SK-N-SH treated with all-trans-retinoic acid at 6 μM for 48 hours (cell line): Measurements from ENCODE around the gene CPNE8.

ENCODE experiments used
- ATAC-seq: fragments of 200-7000 bp; cut with Tn5 transposase; 3 replicates; pipeline ENCODE4 v1.9.1; 2020; ENCODE audit warnings: mild to moderate bottlenecking, moderate library complexity
- BACH2 ChIP-seq: fragments of 250-450 bp; sonication (Bioruptor Pico); IDR thresholded peaks from 2 replicates; pipeline ENCODE4 v1.9.0; 2021; ENCODE audit warnings: mild to moderate bottlenecking, borderline replicate concordance
- CSDC2 ChIP-seq: fragments of 250-450 bp; sonication (Bioruptor Pico); IDR thresholded peaks from 2 replicates; pipeline ENCODE4 v1.5.0; 2020; ENCODE audit warnings: mild to moderate bottlenecking, moderate library complexity
- ESRRG ChIP-seq: fragments of 250-450 bp; sonication (Bioruptor Pico); IDR thresholded peaks from 2 replicates; pipeline ENCODE4 v1.6.1; 2021; ENCODE audit warnings: mild to moderate bottlenecking
- GLIS3 ChIP-seq: fragments of 250-450 bp; sonication (Bioruptor Pico); IDR thresholded peaks from 2 replicates; pipeline ENCODE4 v1.5.0; 2020; ENCODE audit warnings: mild to moderate bottlenecking, moderate library complexity
- ISL1 ChIP-seq: fragments of 250-450 bp; sonication (Bioruptor Pico); IDR thresholded peaks from 2 replicates; pipeline ENCODE4 v2.1.2; 2022; ENCODE audit warnings: mild to moderate bottlenecking, moderate library complexity
- OSR1 ChIP-seq: fragments of 250-450 bp; sonication (Bioruptor Pico); IDR thresholded peaks from 2 replicates; pipeline ENCODE4 v1.8.0; 2022; ENCODE audit warnings: moderate library complexity, mild to moderate bottlenecking, inconsistent platforms
- PPARA ChIP-seq: fragments of 250-450 bp; sonication (Bioruptor Pico); IDR thresholded peaks from 2 replicates; pipeline ENCODE4 v1.5.0; 2020; ENCODE audit warnings: mild to moderate bottlenecking, borderline replicate concordance
- SNAI2 ChIP-seq: fragments of 250-450 bp; sonication (Bioruptor Pico); IDR thresholded peaks from 2 replicates; pipeline ENCODE4 v1.5.0; 2020; ENCODE audit warnings: mild to moderate bottlenecking, moderate library complexity
- TCF4 ChIP-seq: fragments of 250-450 bp; sonication (Bioruptor Pico); IDR thresholded peaks from 2 replicates; pipeline ENCODE4 v1.8.0; 2021; ENCODE audit warnings: mild to moderate bottlenecking, moderate library complexity, borderline replicate concordance
- TOX ChIP-seq: fragments of 250-450 bp; sonication (Bioruptor Pico); IDR thresholded peaks from 2 replicates; pipeline ENCODE4 v1.8.0; 2021; ENCODE audit warnings: mild to moderate bottlenecking, moderate library complexity, borderline replicate concordance
- ZC3H10 ChIP-seq: fragments of 250-450 bp; sonication (Bioruptor Pico); IDR thresholded peaks from 2 replicates; pipeline ENCODE4 v1.5.1; 2021; ENCODE audit warnings: mild to moderate bottlenecking, moderate library complexity
- ZFP3 ChIP-seq: fragments of 250-450 bp; sonication (Bioruptor Pico); IDR thresholded peaks from 2 replicates; pipeline ENCODE4 v1.5.0; 2020; ENCODE audit warnings: mild to moderate bottlenecking, moderate library complexity
- ZFP30 ChIP-seq: fragments of 450-650 bp; formaldehyde crosslinking; IDR thresholded peaks from 2 replicates; pipeline ENCODE4 v1.5.0; 2022; ENCODE audit warnings: mild to moderate bottlenecking, moderate library complexity
- ZNF565 ChIP-seq: fragments of 450-650 bp; formaldehyde crosslinking; conservative IDR thresholded peaks from 2 replicates; pipeline ENCODE4 v1.5.0; 2020; ENCODE audit warnings: low read depth, mild to moderate bottlenecking, moderate library complexity
- ZNF70 ChIP-seq: fragments of 450-650 bp; formaldehyde crosslinking; IDR thresholded peaks from 2 replicates; pipeline ENCODE4 v1.5.0; 2020; ENCODE audit warnings: mild to moderate bottlenecking, moderate library complexity
- TF ChIP-seq, protein P1 (sequence below): fragments of 250-450 bp; sonication (Bioruptor Pico); IDR thresholded peaks from 2 replicates; pipeline ENCODE4 v1.5.0; 2020; ENCODE audit warnings: mild to moderate bottlenecking, moderate library complexity
- TF ChIP-seq, protein P2 (sequence below): fragments of 250-450 bp; sonication (Bioruptor Pico); IDR thresholded peaks from 2 replicates; pipeline ENCODE4 v1.8.0; 2021; ENCODE audit warnings: low read depth, mild to moderate bottlenecking, moderate library complexity, borderline replicate concordance
- TF ChIP-seq, protein P3 (sequence below): fragments of 250-450 bp; sonication (Bioruptor Pico); IDR thresholded peaks from 2 replicates; pipeline ENCODE4 v1.8.0; 2020; ENCODE audit warnings: mild to moderate bottlenecking, moderate library complexity, borderline replicate concordance
- TF ChIP-seq, protein P4 (sequence below): fragments of 250-450 bp; sonication (Bioruptor Pico); IDR thresholded peaks from 2 replicates; pipeline ENCODE4 v1.5.1; 2021; ENCODE audit warnings: mild to moderate bottlenecking, moderate library complexity

CPNE8 gene

DNA sequence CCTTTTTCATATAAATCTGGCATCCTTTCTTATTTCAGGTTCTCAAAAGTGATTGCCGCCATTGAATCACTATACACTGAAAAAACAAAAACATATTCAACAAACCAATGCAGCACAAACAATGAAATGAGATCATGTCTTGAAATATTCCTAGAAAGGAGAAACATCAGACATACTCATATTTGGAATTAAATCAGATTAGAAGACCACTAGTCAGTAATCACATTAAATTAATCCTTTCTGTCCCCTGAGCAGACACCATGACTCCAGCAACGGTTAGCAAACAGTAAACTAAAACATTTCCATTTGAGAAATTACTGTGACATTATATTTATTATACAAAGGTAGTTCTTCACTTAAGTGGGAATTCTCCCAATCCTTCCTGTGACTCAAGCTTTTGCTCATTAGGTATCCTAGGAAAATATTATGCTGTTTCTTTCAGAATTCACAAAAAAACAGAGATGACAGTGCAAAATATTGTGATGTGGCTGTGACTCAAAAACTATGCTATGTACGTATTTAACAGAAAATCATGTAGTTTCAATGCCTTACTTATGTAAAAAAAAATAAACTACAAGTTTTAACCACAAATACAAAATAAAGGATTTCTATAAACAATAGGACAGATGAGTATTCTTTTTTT is 29.7 kb downstream of the CPNE8 start (continued):
- TF ChIP-seq SNAI2 (CRISPR knock-in tag): no peak

DNA sequence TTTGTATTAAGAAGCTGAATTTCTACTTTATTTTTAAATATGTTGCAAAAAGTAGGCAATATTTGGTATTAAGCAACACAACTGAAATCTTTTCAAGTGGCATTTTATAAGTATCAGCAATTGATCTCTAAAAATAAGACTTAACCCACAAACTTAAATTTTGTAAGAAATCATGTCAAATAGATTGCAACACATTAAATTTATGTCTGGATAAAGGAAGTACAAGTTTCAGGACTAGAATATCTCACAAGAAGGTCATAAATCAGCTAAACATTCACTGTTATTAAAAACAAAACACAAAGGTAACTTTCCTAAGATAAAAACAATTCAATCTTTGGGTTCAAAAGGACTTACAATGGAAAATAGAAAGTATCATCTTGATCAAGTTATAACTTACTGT is 32.8 kb downstream of the CPNE8 start:
- no peak for ATAC-seq
- TF ChIP-seq BACH2 (CRISPR knock-in tag) (no peak), OSR1 (CRISPR knock-in tag) (no peak), ISL1 (CRISPR knock-in tag) (no peak), ZNF70 (CRISPR knock-in tag) (no peak), ZNF565 (CRISPR knock-in tag) (no peak), TCF4 (CRISPR knock-in tag) (no peak), ESRRG (no peak)
- TF ChIP-seq, protein P1, sequence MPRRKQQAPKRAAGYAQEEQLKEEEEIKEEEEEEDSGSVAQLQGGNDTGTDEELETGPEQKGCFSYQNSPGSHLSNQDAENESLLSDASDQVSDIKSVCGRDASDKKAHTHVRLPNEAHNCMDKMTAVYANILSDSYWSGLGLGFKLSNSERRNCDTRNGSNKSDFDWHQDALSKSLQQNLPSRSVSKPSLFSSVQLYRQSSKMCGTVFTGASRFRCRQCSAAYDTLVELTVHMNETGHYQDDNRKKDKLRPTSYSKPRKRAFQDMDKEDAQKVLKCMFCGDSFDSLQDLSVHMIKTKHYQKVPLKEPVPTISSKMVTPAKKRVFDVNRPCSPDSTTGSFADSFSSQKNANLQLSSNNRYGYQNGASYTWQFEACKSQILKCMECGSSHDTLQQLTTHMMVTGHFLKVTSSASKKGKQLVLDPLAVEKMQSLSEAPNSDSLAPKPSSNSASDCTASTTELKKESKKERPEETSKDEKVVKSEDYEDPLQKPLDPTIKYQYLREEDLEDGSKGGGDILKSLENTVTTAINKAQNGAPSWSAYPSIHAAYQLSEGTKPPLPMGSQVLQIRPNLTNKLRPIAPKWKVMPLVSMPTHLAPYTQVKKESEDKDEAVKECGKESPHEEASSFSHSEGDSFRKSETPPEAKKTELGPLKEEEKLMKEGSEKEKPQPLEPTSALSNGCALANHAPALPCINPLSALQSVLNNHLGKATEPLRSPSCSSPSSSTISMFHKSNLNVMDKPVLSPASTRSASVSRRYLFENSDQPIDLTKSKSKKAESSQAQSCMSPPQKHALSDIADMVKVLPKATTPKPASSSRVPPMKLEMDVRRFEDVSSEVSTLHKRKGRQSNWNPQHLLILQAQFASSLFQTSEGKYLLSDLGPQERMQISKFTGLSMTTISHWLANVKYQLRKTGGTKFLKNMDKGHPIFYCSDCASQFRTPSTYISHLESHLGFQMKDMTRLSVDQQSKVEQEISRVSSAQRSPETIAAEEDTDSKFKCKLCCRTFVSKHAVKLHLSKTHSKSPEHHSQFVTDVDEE (CRISPR knock-in tag): no peak

DNA sequence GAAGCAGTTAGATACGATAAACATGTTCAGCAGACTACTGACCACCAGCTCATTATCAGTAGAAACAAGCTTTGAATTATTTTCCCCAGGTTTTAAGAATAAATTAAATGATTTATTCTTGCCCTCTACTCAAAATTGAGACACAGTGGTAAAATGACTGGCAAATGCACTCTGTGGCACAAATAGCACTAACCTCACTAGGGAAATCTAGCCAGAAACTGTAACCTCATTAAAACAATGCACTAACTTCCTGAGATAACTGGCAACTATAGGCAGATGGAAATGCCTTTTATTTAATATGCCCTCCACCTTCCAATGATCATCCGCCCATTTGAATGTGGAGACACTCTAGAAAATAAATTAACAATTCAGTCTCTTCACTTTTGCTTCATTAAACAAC is 33.2 kb downstream of the CPNE8 start:
- TF ChIP-seq ZNF70 (CRISPR knock-in tag): no peak
- no peak for ATAC-seq

DNA sequence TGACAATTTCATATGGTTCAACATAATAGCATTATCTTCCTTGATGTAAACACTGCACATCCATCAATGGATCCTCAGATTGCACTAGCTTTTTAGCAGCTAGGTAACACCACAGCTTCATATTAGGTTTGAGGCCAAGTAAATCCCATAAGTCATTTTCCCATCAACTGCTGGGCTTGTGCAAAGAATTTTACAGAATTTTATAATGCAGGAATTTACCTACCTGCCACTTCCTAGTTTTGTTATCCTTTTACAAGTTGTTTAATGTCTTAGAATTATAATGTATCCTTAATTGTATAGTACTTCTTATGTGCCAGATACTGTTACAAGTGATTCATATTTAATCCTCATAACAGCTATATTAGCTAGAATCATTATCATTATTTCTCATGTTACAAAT is 36.4 kb downstream of the CPNE8 start:
- TF ChIP-seq, protein P2, sequence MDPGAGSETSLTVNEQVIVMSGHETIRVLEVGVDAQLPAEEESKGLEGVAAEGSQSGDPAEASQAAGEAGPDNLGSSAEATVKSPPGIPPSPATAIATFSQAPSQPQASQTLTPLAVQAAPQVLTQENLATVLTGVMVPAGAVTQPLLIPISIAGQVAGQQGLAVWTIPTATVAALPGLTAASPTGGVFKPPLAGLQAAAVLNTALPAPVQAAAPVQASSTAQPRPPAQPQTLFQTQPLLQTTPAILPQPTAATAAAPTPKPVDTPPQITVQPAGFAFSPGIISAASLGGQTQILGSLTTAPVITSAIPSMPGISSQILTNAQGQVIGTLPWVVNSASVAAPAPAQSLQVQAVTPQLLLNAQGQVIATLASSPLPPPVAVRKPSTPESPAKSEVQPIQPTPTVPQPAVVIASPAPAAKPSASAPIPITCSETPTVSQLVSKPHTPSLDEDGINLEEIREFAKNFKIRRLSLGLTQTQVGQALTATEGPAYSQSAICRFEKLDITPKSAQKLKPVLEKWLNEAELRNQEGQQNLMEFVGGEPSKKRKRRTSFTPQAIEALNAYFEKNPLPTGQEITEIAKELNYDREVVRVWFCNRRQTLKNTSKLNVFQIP (CRISPR knock-in tag): no peak
- no peak for TF ChIP-seq GLIS3 (CRISPR knock-in tag)
- no peak for TF ChIP-seq ESRRG
- no peak for TF ChIP-seq SNAI2 (CRISPR knock-in tag)
- no peak for TF ChIP-seq CSDC2 (CRISPR knock-in tag)
- no peak for TF ChIP-seq ZFP30 (CRISPR knock-in tag)
- TF ChIP-seq, protein P1 (CRISPR knock-in tag): no peak
- no peak for TF ChIP-seq ZC3H10 (CRISPR knock-in tag)
- TF ChIP-seq TCF4 (CRISPR knock-in tag): no peak
- TF ChIP-seq TOX (CRISPR knock-in tag): no peak
- no peak for TF ChIP-seq BACH2 (CRISPR knock-in tag)
- TF ChIP-seq PPARA (CRISPR knock-in tag): no peak
- TF ChIP-seq, protein P3, sequence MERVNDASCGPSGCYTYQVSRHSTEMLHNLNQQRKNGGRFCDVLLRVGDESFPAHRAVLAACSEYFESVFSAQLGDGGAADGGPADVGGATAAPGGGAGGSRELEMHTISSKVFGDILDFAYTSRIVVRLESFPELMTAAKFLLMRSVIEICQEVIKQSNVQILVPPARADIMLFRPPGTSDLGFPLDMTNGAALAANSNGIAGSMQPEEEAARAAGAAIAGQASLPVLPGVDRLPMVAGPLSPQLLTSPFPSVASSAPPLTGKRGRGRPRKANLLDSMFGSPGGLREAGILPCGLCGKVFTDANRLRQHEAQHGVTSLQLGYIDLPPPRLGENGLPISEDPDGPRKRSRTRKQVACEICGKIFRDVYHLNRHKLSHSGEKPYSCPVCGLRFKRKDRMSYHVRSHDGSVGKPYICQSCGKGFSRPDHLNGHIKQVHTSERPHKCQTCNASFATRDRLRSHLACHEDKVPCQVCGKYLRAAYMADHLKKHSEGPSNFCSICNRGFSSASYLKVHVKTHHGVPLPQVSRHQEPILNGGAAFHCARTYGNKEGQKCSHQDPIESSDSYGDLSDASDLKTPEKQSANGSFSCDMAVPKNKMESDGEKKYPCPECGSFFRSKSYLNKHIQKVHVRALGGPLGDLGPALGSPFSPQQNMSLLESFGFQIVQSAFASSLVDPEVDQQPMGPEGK (CRISPR knock-in tag): no peak
- no peak for TF ChIP-seq ZNF565 (CRISPR knock-in tag)
- TF ChIP-seq ZFP3 (CRISPR knock-in tag): no peak
- TF ChIP-seq OSR1 (CRISPR knock-in tag): no peak
- TF ChIP-seq ZNF70 (CRISPR knock-in tag): no peak
- TF ChIP-seq, protein P4, sequence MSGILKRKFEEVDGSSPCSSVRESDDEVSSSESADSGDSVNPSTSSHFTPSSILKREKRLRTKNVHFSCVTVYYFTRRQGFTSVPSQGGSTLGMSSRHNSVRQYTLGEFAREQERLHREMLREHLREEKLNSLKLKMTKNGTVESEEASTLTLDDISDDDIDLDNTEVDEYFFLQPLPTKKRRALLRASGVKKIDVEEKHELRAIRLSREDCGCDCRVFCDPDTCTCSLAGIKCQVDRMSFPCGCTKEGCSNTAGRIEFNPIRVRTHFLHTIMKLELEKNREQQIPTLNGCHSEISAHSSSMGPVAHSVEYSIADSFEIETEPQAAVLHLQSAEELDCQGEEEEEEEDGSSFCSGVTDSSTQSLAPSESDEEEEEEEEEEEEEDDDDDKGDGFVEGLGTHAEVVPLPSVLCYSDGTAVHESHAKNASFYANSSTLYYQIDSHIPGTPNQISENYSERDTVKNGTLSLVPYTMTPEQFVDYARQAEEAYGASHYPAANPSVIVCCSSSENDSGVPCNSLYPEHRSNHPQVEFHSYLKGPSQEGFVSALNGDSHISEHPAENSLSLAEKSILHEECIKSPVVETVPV: no peak
- no peak for ATAC-seq
